HG03342 (cell line): ENCODE data around the gene UTP20.

ENCODE experiments used
- ATAC-seq: cut with Tn5 transposase; IDR thresholded peaks from one replicate; pipeline ENCODE4 v1.9.1; 2021; ENCODE audit warnings: mild to moderate bottlenecking, moderate library complexity; ENCODE audit not compliant: unreplicated experiment

The UTP20 gene

DNA sequence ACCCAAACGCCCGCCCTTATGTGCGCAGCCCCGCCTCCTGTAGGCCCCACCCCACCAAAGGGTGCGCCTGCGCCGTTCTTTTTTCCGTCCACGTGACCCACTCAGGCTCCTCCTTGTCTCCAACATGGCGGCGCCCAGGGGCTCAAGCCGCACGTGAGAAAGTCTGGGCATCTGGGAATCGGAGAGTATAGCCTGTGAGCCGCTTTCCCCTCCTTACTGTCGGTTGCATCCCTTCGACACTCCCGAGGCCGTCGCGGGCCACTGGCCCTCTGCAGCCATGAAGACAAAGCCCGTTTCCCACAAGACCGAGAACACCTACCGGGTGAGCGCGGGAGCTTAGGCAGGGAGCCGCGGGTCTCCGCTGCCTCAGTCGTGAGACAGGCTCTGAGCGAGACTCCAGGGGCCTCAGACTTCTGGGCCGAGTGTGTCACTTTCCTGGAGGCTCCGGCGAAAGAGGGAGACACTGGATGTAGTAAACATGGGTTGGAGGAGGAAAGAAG, at the start of gene UTP20:
Gene UTP20 (plus strand): TSS at position 100 of the 500 bp plus-strand sequence. CDS start 178 bp downstream, at position 278.
- peak; percentile 99 for ATAC-seq

DNA sequence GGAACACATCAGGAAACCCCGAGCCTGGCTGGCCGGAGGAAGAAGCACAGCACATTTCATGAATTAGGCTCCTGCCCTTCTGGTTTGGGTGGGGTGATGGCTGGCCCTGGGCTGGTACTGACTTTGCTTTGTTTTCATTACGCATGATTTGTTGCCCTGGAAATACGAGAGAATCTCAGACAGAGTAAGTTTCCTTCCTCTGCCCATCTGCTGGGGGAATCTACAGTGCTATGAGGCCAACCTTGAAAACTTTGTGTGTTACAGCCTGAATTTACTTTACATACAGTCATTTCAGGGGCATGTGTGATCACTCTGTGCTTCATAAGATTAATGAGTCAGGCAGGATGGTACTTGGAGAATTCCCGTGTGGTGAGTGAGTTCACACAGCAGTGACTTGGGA, 49.4 kb upstream of the UTP20 start:
- ATAC-seq: no peak

DNA sequence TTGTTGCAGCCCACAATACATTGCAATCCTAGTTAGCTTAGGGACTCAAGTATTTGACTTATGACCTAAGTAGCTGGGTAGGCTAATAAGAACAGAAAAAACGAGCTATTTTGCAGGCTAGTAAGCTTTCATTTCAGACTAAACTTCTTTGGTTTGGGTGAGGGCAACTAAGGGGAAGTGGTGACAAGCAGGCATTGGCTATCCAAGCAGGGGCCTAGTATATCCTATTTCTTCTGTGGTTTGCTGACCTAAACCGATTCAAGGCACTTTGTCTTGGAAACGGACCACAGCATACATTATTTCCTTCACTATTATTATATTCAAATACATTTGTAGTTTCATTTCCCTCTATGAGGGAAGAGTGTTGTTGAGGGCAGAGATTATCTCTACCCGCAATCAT, 48.3 kb upstream of the UTP20 start:
- ATAC-seq: no peak

DNA sequence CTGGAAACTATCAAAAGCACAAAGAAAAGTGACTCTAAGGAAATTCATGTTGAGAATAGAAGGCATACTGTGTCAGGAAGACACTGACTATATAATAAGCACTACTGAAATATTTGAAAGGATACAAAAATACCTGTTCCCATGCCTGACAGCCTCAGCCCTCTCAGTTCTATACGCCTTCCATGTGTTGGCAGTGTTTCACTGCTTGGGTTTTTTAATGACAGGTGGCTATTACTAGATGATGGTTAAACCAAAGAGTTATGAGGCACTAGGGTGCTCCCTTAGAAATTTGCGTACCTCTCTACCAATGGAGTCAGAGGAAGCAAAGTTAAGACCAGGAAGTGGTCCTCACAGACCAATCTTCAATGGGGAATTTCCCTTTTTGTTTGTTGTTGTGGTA, 44.2 kb upstream of the UTP20 start:
- ATAC-seq: no peak

DNA sequence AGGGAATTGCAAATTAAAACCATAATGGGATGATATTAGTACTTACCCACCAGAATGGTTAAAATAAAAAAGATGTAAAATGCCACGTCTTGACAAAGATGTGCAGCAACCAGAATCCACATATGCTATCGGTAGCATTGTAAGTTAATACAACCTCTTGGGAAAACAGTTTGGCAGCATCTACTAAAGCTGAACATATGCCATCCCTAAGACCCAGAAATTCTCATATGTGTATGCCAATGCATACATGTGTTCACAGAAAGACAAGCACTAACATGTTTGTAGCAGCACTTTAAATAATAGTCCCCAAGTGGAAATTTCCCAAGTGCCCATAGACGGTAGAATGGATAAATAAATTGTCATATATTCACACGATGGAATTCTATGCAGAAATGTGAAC, 41.6 kb upstream of the UTP20 start:
- no peak for ATAC-seq

DNA sequence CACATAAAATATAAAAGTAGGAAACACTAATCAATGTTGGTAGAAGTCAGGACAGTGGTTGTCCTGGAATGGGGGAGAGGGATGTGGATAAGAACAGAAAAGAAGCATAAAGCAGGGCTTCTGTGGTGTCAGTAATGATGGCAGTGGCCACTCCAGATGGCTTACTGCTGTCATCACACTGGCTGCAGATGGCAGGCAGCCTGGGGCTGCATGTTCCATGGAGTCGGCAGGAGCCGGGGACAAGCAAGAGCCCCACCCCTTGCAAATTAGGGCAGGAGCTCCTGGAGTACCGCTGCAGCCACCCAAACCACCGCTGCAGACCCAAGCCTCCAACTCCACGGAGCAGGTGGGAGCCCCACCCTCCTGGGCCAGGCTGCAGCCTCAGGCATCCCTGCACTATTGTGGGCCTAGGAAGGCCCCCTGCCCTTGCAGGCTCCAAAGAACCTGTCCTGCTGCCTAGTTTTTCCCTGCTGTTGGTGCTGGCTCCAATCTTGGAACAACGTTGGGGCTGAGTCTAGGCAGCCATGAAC, 41.0 kb upstream of the UTP20 start:
- no peak for ATAC-seq

DNA sequence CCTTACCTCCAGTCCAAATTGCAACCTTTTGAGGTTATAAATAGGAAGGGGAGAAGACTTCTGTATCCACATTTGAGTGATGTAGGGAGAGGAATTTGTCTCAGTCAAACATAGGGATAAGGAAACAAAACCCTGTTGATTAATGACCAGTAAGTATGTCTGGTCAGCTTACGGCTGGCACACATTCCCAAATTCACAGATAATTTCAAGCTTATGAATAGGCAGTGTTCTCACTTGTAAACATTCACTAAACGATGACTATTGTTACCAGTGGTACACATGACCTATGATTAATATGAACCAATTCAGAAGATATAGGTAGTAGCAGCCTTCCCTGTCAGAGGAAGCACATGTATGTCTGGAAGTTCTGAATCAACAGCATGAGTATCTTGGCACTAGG, 36.8 kb upstream of the UTP20 start:
- ATAC-seq: no peak

DNA sequence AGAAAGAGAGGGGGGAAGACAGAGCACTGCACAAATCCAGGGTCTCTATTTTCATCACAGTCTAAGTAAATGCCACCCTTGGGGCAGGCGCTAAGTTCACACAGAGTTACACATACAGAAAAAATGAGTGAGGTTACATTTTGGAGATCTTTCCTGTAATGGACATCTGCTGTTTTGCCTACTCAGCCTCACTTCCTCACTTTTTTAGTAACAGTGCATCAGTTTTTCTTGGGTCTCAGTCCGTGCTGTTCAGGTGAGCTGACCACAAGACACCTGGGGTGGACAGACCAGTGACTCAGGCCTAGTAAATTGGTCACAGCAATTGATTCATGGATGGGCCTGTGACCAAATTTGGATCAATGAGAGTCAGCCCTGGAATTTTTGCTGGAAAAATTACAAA, 36.3 kb upstream of the UTP20 start:
- ATAC-seq: no peak

DNA sequence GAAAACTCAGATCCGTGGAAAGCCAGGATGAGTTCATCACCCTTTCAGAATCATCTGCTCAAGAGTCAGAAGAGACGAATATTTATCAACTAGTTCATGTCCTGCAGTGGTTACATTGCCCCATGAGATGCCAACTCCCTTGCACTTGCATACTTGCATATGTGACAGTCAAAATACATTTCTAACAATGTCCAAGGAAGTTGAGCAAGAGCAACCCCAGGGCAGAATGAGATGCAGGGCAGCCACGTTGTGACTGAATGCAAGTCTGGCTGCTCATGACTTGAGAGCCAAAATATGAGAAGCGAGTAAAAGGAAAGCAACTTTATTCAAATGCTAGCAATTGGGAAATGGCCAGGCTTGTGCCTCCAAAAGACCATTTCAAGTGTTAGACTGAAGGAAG, 23.6 kb upstream of the UTP20 start:
- no peak for ATAC-seq

DNA sequence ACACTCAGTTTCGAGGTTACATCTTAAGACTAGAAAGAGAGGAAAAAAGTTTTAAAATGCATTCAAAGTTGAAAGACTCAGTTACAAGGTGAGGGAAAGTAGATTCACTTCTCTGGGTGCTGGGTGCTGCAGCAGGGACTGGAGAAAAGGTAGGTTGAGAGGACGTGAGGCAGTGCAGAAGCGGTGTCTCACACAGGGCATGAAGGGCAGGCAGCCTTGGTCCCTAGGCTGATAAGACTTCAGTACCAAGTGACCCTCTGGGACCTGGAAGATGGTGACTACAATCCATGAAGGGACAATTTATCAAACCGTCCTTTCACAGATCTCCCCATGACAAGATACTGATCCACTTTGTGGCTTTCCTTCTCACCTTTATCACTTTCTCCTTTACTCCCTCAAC, 22.5 kb upstream of the UTP20 start:
- ATAC-seq: no peak

DNA sequence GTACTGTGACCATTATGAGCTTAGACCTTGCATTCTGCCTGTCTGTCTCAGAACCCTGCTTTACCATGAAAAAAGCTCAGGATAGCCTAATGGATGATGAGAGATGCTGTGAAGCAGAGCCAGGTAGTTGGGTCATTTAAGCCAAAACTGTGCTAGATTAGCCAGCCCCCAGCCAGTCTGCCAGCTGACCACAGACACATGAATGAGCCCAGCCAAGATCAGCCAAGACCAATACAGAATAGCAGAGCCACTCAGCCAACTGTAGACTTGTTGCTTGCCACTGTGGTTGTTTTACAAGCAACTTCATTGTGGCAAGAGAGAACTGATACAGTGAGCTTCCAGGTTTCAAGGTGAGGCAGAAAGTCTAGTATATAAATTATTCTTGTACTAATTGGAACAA, 12.8 kb upstream of the UTP20 start:
- ATAC-seq: no peak

DNA sequence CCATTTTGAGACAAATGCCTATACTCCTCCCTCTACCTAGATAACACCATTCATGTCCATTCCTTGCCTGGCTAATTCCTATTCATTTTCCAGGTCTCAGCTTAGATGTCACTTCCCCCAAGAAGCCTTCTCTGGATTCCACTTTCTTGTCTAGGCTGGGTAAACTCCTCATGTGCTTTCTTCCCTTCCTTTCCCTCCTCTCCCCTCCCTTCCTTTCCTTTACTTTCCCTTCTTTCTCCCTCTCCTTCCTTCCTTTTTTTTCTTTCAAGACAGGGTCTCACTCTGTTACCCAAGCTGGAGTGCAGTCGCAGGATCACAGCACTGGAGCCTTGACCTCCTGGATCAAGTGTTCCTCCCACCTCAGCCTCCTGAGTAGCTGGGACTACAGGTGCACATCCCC, 3.5 kb upstream of the UTP20 start:
- no peak for ATAC-seq

DNA sequence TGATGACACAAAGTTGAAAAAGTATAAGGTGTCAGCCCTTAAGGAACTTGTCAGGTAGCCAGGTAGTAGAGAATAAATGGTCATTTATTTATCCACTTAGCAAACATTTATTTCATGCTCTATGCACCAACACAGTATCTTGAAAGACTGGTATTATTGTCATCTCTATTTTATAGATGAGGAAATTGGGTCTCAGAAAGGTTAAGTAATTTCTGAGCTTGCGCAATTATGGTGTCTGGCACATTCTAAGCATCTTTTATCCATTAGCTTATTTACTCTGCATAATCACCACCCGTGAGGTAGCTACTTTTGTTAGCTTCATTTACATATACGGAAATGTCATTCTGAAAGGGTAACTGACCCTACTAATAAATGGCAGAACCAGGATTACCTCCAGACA, 2.5 kb upstream of the UTP20 start:
- ATAC-seq: no peak

DNA sequence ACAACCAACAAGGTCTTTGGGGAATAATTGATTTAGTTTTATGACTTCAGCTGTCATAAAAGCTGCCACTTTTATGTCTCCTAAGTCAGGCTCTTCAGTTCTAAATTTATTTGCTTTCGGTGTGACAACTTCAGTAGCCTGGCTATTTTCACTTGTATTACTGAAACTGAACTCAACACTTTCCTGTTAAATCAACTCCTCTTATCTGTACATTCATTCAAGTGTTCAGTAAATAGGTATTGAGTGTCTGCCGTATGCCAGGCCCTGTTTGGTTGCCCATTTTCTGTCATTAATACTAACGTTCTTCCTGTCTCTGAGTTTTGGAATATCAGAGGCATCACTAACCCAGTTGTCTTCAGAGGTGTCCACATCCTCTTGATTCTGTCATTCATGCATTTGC, 7.5 kb downstream of the UTP20 start:
- no peak for ATAC-seq

DNA sequence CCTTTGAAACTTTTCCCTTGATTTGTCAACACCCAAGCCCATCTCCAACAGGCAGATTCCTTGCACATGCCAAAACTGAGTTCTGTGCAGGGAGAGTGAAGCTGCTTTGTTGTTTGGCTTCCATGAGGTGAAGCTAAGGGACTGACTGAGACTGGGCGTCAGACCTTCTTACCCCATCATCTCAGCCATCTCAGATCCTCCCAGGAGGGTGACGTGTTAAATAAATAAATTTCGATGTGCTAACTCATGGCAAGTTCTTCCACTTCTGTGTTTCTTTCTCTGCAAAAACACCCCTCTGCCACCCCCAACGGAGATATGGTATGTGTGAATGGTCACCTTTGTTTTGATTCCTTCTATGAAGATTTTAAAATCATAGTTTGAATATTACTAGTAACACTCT, 17.8 kb downstream of the UTP20 start:
- no peak for ATAC-seq

DNA sequence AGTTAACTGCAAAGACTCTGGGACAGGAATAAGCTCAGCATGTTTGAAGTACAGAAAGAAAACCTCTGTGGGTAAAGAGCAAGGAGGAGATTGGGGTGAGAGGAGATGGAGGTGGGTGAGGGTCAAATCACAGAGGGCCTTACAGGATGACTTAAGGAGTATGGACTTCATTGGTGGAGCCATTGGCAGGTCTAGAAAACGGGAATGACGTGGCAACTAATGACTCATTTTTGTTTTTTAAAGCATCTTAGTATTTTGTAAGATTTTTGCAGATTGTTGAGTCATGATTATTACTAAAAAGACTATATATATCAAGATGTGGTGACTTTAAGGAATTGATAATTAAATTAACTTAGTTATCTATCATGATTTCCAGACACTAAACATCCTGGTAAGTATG, 18.5 kb downstream of the UTP20 start:
- ATAC-seq: no peak

DNA sequence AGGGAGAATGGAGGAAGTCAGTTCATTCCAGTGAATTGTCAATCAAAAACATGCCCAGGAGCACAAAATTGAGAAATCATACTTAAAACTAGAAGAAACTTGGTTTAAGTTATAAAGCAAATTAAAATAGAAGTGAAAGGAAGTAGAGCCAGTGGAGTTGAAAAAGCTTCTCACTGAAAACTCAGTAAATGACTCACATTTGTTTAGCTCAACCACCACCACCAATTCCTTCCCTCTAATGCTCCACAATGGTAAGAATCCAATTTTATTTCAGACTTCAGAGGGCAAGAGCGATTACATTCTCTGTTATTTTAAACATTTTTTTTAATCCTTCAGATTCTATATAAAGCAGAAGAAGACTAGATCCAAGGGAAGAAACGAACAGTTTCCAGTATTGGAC, 19.4 kb downstream of the UTP20 start:
- ATAC-seq: no peak

DNA sequence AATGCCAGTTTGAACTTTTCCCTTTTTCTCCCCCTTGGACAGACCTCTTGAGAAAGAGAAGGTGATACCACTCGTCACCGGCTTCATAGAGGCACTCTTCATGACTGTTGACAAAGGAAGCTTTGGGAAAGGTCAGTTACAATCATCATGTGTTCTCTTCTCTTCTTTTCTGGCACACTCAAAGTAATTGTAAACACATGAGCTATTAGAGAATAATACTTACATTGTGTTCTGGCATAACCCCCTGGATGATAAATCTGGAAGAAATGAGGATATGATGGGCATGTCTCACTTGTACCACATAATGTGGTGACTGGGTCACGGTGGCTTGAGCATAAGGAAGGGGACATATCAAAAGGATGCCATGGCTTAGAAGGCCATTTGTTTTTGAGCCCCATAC, 20.0 kb downstream of the UTP20 start:
- ATAC-seq: no peak

DNA sequence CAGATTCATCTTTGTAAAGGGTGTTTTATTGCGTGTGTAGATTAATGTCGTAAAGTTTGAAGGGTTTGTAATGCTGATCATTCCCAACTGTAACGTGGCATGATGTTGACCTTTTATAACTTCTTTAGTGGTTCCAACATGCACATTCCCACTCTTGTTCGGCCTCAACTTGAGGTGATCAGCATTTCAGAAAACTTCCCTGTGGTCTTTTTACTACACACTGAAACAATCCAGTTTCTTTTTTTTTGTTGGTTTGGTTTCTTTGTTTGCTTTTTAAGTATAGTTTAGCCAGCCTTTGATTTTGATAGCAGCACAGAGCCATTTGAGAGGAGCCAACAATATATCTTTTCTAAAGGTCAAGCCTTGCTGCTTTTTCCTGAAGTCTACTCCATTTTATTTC, 22.8 kb downstream of the UTP20 start:
- ATAC-seq: no peak

DNA sequence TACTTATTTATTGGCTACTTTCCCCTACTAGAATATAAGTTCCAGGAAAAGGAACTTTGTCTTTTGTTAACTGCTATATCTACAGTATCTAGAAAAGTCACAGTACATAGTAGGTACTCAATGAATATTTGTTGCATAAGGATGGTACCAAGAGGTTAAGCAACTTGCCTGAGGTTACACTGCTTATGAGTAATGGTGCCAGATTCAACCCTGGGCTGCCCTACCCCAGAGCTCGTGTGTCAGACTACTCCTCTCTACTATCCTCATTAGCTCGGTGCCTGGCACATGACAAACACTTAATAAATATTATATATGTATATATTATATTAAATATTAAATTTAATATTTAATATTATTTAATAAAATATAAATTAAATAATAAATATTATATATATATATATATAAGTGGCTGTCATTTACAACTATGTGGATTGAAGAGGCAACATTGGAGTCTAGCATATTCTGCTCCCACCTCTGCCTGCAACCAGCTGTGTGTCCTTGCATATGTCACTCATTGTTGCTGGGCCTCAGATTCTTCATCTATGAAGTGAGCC, 25.4 kb downstream of the UTP20 start:
- no peak for ATAC-seq

DNA sequence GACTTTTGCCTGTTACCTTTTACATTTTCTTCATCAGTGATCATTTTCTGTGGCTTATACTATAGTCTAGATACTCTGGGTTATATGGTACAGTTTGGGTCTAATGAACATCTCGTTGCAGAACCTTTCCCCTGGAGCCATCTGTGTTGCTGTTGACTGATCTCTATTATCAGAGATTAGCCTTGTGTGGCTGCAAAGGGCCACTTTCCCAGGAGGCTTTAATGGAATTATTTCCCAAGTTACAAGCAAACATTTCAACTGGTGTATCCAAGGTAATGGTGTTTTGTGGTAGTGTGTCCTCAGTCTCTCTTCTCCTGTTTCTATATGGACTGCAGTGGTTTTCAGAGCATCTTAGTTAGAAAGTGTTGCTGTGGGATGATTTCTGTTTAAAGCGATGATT, 25.9 kb downstream of the UTP20 start:
- ATAC-seq: no peak

DNA sequence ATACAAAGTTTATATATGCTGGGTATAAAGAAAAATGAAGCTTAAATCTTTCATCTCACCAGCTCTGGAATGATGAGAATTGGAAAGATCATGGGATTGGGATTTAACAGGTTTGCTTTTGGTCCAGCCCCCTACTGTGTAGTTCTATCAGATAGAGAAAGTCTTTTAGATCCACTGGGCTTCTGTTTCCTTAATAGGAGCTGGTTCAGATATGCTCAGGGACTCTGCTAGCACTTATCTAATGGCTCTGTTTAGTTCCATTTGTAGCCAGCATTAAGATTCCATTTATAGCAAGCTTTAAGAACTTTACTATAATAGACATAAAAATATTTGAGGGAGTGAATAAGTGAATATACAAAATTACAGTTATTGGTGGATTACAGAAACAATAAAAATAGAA, 42.6 kb downstream of the UTP20 start:
- ATAC-seq: no peak

DNA sequence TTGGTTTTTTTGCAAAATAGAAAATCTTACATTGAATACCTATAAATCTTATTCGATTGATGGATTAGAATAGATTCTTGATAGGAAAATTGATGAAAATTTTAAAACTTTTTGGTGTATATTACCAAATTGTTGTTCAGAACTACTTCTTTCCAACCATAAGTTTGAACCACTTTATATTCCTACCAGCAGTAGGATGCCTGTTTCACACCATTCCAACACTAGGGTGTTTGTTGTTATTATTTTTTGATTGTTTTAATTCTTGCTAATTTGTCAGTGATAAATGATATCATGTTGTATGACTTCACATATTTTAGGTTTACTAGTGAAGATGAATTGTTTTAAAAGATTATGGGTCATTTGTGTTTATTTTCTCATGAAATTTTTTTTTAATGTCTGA, 43.4 kb downstream of the UTP20 start:
- ATAC-seq: no peak
